Ovary (tissue), 9 donors: Measurements from ENCODE around the gene TTC28. TPM values are rescaled to one million over a fixed set of nuclear protein-coding genes. Genes with fewer than 3 reads are reported as not detected.

Experiments used
- DNase-seq, 5 donors: peaks; one replicate each; pipeline ENCODE4 v3.0.0-alpha.2; 2019 to 2020
- H3K27ac ChIP-seq, 2 donors: fragments of 200-600 bp; one replicate each; pipeline versions ENCODE4 v1.5.1 to v1.8.0; 2019 to 2022
- H3K27me3 ChIP-seq: fragments of 200-600 bp; one replicate; pipeline ENCODE4 v1.8.0; 2022
- H3K36me3 ChIP-seq: fragments of 200-600 bp; sonication (generic); one replicate; pipeline ENCODE4 v1.5.1; 2019
- H3K4me1 ChIP-seq: one replicate; pipeline ENCODE4 v1.8.1; 2013; ENCODE audit warnings: mild to moderate bottlenecking, moderate library complexity; ENCODE audit not compliant: insufficient read depth
- H3K4me3 ChIP-seq: fragments of 200-600 bp; sonication (generic); one replicate; pipeline ENCODE4 v1.5.1; 2017
- H3K9me3 ChIP-seq, 2 donors: fragments of 200-600 bp in 1 of 2; sonication (generic) in 1 of 2; one replicate each; pipeline versions ENCODE4 v1.5.1 to v1.8.1; 2013 to 2019; ENCODE audit warnings: mild to moderate bottlenecking in 1 of 2, moderate library complexity in 1 of 2
- CTCF ChIP-seq, 3 donors: fragments of 450-650 bp in 2 of 3; fragments of 200-600 bp in 1 of 3; IDR thresholded peaks; one replicate each; pipeline versions ENCODE4 v1.5.1 to v1.8.0; 2016 to 2022; ENCODE audit warnings: antibody characterized with exemption in 3 of 3, mild to moderate bottlenecking in 1 of 3
- EP300 ChIP-seq: sonication (generic); formaldehyde crosslinking; IDR thresholded peaks from one replicate; pipeline ENCODE4 v1.6.1; 2017; ENCODE audit warnings: antibody characterized with exemption
- POLR2A ChIP-seq: fragments of 450-650 bp; IDR thresholded peaks from one replicate; pipeline ENCODE4 v1.6.1; 2017; ENCODE audit warnings: antibody characterized with exemption, mild to moderate bottlenecking, moderate library complexity
- WGBS, 3 donors: extraction: QIAGEN DNeasy Blood & Tissue Kit in 1 of 3; methylation state at CpG; one replicate each; pipeline versions ENCODE4 v1.1.5 to v1.1.7; 2013 to 2017; 5-methylcytosine and 5-hydroxymethylcytosine counted together
- intact Hi-C, 4 donors: fragments of 100-400 bp; cut with DNase I; formaldehyde crosslinking; loops; one replicate each; pipeline versions ENCODE4 v1.11.0 to v1.15.1; 2022 to 2023
- polyA plus RNA-seq, 2 donors: library from polyadenylated mRNA; stranded (reverse); fragments of 200-250 nt in 1 of 2; fragments of 350-450 nt in 1 of 2; fragmentation: Illumina TruSeq in 1 of 2; extraction: RNeasy Lipid Tissue Mini Kit (QIAGEN cat#74804) in 1 of 2; gene quantifications; one replicate each; pipeline ENCODE4 v1.2.3, GENCODE V29; 2013 to 2014
- total RNA-seq, 7 donors: library from RNA; depleted of rRNA in 2 of 7; stranded (reverse); fragments of >200 nt in 2 of 7; fragmentation: NEBNext Ultra II Directional in 3 of 7; extraction: Animal tissue kit (Norgen Biotek cat#: 25700) in 3 of 7; gene quantifications; one replicate each; pipeline versions ENCODE4 v1.1.0 to v1.2.4, GENCODE V29; 2016 to 2023
- donor health status: DM: no; HTN: no; CAD: no; lungs with moderate emphysema.
- donor health status: DM: no; HTN: no; CAD: no.
- donor health status: Bipolar disorder and iron deficiency.
- donor health status: DM: yes; HTN: yes; CAD: no.
- donor health status: DM: no; HTN: no; CAD: no.
- donor health status: DM: yes; HTN: yes; CAD: no.

TTC28 gene
- total and polyA plus RNA-seq, 9 donors, result 16.7 to 127 (median 72.9) TPM

- 88 to 90% (median 89%) methylated on average over 18 of the region's 18 CpGs for WGBS, 3 donors
- Histone ChIP-seq H3K4me1 (no peaks in the 10 kb centered on the region), H3K4me3 (no peak overlapping the region), H3K36me3 (no peaks in the 10 kb centered on the region), H3K27me3 (no peaks in the 10 kb centered on the region), H3K27ac (no peak overlapping the region), H3K9me3 (no peaks in the 10 kb centered on the region)
- intact Hi-C loops, result loop anchor here in 2 of 4 donors (5.0 to 10.0 kb wide), 2 partner anchors 820 to 1257 kb away; no protein-coding TSS in a partner anchor
- TF ChIP-seq EP300, result no peak
- no peak for TF ChIP-seq CTCF (IDR thresholded peaks at IDR 0.05)
- no peak for TF ChIP-seq POLR2A
- DNase-seq, result peak in 2 of 5 donors; percentile 24 to 34
These were observed 665.2 kb downstream of the TTC28 start for GRCh38 chr22:28014211-28015045.

DNA sequence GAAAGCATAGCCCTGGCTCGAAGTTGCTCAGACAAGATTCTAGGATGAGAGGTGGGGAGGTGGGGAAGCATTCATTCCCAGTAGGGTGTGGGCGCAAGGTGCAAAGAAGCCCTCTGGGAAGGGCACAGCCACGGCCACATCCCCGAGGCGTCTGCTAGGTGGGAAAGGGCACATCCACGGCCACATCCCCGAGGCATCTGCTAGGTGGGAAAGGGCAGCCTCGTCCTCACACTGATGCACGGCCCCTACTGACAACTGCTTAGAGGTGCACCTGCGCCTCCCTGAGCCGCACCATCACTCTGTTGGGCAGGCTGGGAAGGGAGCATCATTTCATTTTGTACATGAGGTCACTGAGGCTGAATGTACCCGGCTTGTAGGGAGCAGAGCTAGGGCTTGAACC, 666.0 kb downstream of the TTC28 start:
- H3K27ac ChIP-seq, result no peak overlapping the region
- TF ChIP-seq EP300 (no peak), POLR2A (no peak), CTCF (IDR thresholded peaks at IDR 0.05) (no peak)
- no peaks in the 10 kb centered on the region for H3K36me3 ChIP-seq
- 86 to 90% (median 87%) methylated on average over 12 of the region's 12 CpGs for WGBS, 3 donors
- no peaks in the 10 kb centered on the region for H3K4me1 ChIP-seq
- intact Hi-C loops, result loop anchor here in 2 of 4 donors (5.0 to 10.0 kb wide), 2 partner anchors 821 to 1256 kb away; no protein-coding TSS in a partner anchor
- H3K27me3 ChIP-seq, result no peaks in the 10 kb centered on the region
- H3K4me3 ChIP-seq, result no peak overlapping the region
- no peaks in the 10 kb centered on the region for H3K9me3 ChIP-seq
- peak in 2 of 5 donors; percentile 15 to 25 for DNase-seq

DNA sequence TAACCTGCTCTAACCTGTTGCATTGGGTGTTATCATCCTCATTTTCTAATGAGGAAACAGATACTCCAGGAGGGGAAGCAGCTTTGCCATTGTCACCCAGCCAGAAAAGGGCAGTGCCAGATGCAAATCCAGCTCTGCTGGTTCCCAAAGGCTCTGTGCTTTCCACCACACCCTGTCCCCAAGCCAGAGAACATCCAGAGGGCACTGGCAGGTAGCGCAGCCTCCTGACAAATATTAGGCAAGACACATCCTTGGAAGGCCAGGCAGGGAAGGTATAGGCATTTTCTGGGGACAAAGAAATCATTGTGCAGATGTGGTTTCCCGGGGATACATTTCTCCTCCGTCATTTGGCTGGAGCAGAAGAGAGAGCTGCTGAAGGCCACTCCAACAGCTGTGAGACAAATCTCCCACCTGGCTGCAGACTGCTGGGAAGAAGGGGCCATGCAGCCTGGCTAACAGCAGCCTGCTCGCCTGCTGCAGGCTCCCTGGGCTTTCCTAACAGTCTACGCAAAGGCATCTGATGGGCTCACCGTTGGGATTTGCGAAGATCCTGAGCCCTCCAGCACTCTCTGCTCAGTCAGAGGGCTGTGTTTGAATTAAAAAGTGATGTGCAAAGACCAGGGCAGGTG, 666.7 kb downstream of the TTC28 start:
- H3K4me3 ChIP-seq, result no peak overlapping the region
- TF ChIP-seq EP300 (no peak), POLR2A (no peak), CTCF (IDR thresholded peaks at IDR 0.05) (no peak)
- H3K4me1 ChIP-seq, result no peaks in the 10 kb centered on the region
- H3K27ac ChIP-seq, result no peak overlapping the region
- no peaks in the 10 kb centered on the region for H3K36me3 ChIP-seq
- 66 to 71% (median 67%) methylated on average over 7 of the region's 7 CpGs for WGBS, 3 donors
- no peaks in the 10 kb centered on the region for H3K27me3 ChIP-seq
- peak in 2 of 5 donors; percentile 8 to 19 for DNase-seq
- intact Hi-C loops, result loop anchor here in 2 of 4 donors (5.0 to 10.0 kb wide), 2 partner anchors 822 to 1256 kb away; no protein-coding TSS in a partner anchor
- no peaks in the 10 kb centered on the region for H3K9me3 ChIP-seq

DNA sequence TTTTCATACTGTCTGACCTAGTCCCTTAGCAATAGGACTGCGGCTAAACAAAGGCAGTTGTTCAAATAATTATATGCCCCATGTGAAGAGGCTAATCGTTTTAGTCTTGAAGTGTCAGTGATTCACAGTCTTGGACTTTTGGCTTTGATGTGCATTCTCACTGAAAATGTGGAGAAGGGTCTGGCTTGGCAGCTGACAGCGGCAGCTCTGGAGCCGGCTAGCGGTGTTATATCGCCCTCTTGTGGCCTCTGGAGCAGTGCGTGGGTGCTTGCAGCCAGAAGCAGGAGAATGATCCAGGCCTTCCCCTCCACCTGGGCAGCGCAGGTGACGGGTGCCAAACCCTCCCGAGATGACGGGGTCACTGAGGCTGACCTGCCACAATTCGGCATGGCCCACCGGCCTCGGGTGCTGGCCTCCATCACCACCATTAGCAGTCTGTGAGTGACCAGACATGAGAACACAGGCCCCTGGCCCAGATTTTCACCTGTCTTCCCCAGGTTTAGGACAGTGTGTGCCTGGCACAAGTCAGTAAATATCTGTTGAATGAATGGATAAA, 670.3 kb downstream of the TTC28 start:
- Histone ChIP-seq H3K27ac (no peak overlapping the region), H3K4me1 (no peaks in the 10 kb centered on the region), H3K27me3 (no peaks in the 10 kb centered on the region), H3K9me3 (no peaks in the 10 kb centered on the region), H3K36me3 (no peaks in the 10 kb centered on the region), H3K4me3 (no peak overlapping the region)
- DNase-seq, result peak; percentile 74 to 86 (median 85)
- 4 to 8% (median 5%) methylated on average over 14 of the region's 14 CpGs for WGBS, 3 donors
- TF ChIP-seq CTCF (IDR thresholded peaks at IDR 0.05) (peak; percentile 84 to 95 (median 93)), POLR2A (no peak), EP300 (no peak)
- intact Hi-C loops, result loop anchor here (5.0 to 10.0 kb wide), 4 partner anchors 122 to 1257 kb away; partner anchors contain the start of gene MN1 (in 1 of the 4)
